HUES48 (cell line): Measurements from ENCODE around the gene ALKBH4.
"Not testable (repeated sequence)": the region's sequence is repeated elsewhere in the genome, so short reads cannot be mapped to it uniquely, and the experiment has no call there.

ENCODE experiments used
- H3K27ac ChIP-seq: one replicate; pipeline ENCODE4 v1.7.0; 2013; ENCODE audit warnings: low read depth, low read length, inconsistent platforms
- H3K27me3 ChIP-seq: 2 replicates; pipeline ENCODE4 v1.6.1; 2013; ENCODE audit warnings: mild to moderate bottlenecking, low read length; ENCODE audit not compliant: control insufficient read depth, insufficient read depth
- H3K36me3 ChIP-seq: 2 replicates; pipeline ENCODE4 v1.6.1; 2013; ENCODE audit warnings: low read length; ENCODE audit not compliant: control insufficient read depth, insufficient read depth
- H3K4me1 ChIP-seq: 2 replicates; pipeline ENCODE4 v1.6.1; 2013; ENCODE audit warnings: mild to moderate bottlenecking, low read length; ENCODE audit not compliant: control insufficient read depth, insufficient read depth
- H3K4me3 ChIP-seq: 2 replicates; pipeline ENCODE4 v1.5.1; 2013; ENCODE audit warnings: mild to moderate bottlenecking, low read depth, low read length
- H3K9ac ChIP-seq: 2 replicates; pipeline ENCODE4 v1.6.1; 2013; ENCODE audit warnings: mild to moderate bottlenecking, low read depth, low read length, moderate library complexity
- H3K9me3 ChIP-seq: 2 replicates; pipeline ENCODE4 v1.6.1; 2013; ENCODE audit warnings: low read length; ENCODE audit not compliant: control insufficient read depth, insufficient read depth

The ALKBH4 gene

GRCh38 chr7:102474116-102474515 is 9.5 kb upstream of the ALKBH4 start:
- H3K36me3 ChIP-seq, result peaks cover 34% of the 10 kb centered on the region

GRCh38 chr7:102473271-102473991 is 8.8 kb upstream of the ALKBH4 start:
- Histone ChIP-seq H3K9me3 (no peaks in the 10 kb centered on the region), H3K4me1 (no peaks in the 10 kb centered on the region), H3K9ac (no peak overlapping the region), H3K36me3 (peaks cover 38% of the 10 kb centered on the region), H3K27ac (no peak overlapping the region), H3K4me3 (no peak overlapping the region), H3K27me3 (no peaks in the 10 kb centered on the region)

More at GRCh38 chr7:102474116-102474515, 9.5 kb upstream of the ALKBH4 start:
- H3K9ac ChIP-seq, H3K27ac ChIP-seq, H3K4me3 ChIP-seq, H3K27me3 ChIP-seq, H3K4me1 ChIP-seq, H3K9me3 ChIP-seq: not testable (repeated sequence)

- H3K4me1 ChIP-seq, result no peaks in the 10 kb centered on the region
- peaks cover 48% of the 10 kb centered on the region for H3K36me3 ChIP-seq
- no peak overlapping the region for H3K4me3 ChIP-seq
- H3K9ac ChIP-seq, result no peak overlapping the region
- H3K27ac ChIP-seq, result no peak overlapping the region
- H3K27me3 ChIP-seq, result no peaks in the 10 kb centered on the region
- H3K9me3 ChIP-seq, result no peaks in the 10 kb centered on the region
These were observed 7.7 kb upstream of the ALKBH4 start for GRCh38 chr7:102472126-102473041.

GRCh38 chr7:102471791-102472125 is 7.1 kb upstream of the ALKBH4 start:
- Histone ChIP-seq H3K9me3 (no peaks in the 10 kb centered on the region), H3K4me1 (no peaks in the 10 kb centered on the region), H3K4me3 (no peak overlapping the region), H3K27me3 (no peaks in the 10 kb centered on the region), H3K27ac (no peak overlapping the region), H3K9ac (no peak overlapping the region), H3K36me3 (peaks cover 48% of the 10 kb centered on the region)

GRCh38 chr7:102469972-102470825 is 5.5 kb upstream of the ALKBH4 start:
- Histone ChIP-seq H3K9me3 (no peaks in the 10 kb centered on the region), H3K36me3 (peaks cover 48% of the 10 kb centered on the region), H3K27ac (no peak overlapping the region), H3K27me3 (no peaks in the 10 kb centered on the region), H3K9ac (no peak overlapping the region), H3K4me3 (no peak overlapping the region), H3K4me1 (no peaks in the 10 kb centered on the region)

GRCh38 chr7:102469351-102469971 is 4.8 kb upstream of the ALKBH4 start:
- H3K27ac ChIP-seq, result no peak overlapping the region
- H3K9me3 ChIP-seq, result no peaks in the 10 kb centered on the region
- H3K4me3 ChIP-seq, result no peak overlapping the region
- no peaks in the 10 kb centered on the region for H3K4me1 ChIP-seq
- H3K36me3 ChIP-seq, result peaks cover 48% of the 10 kb centered on the region
- H3K9ac ChIP-seq, result no peak overlapping the region
- no peaks in the 10 kb centered on the region for H3K27me3 ChIP-seq

- Histone ChIP-seq H3K4me1 (no peaks in the 10 kb centered on the region), H3K4me3 (no peak overlapping the region), H3K36me3 (peaks cover 46% of the 10 kb centered on the region), H3K27me3 (no peaks in the 10 kb centered on the region), H3K9me3 (no peaks in the 10 kb centered on the region), H3K27ac (no peak overlapping the region), H3K9ac (no peak overlapping the region)
These were observed 4.1 kb upstream of the ALKBH4 start for GRCh38 chr7:102468478-102469350.

- no peaks in the 10 kb centered on the region for H3K9me3 ChIP-seq
- H3K27ac ChIP-seq, result no peak overlapping the region
- H3K4me3 ChIP-seq, result no peak overlapping the region
- H3K27me3 ChIP-seq, result no peaks in the 10 kb centered on the region
- H3K9ac ChIP-seq, result no peak overlapping the region
- H3K4me1 ChIP-seq, result no peaks in the 10 kb centered on the region
- H3K36me3 ChIP-seq, result peaks cover 37% of the 10 kb centered on the region
These were observed 3.2 kb upstream of the ALKBH4 start for GRCh38 chr7:102467581-102468477.

GRCh38 chr7:102466097-102466496 is 1.4 kb upstream of the ALKBH4 start:
- no peaks in the 10 kb centered on the region for H3K4me1 ChIP-seq
- no peaks in the 10 kb centered on the region for H3K9me3 ChIP-seq
- H3K27ac ChIP-seq, result no peak overlapping the region
- H3K27me3 ChIP-seq, result no peaks in the 10 kb centered on the region
- no peak overlapping the region for H3K9ac ChIP-seq
- H3K4me3 ChIP-seq, result 0 out of 2 replicates have a peak overlapping the region, but pooled peaks have one; percentile 84
- peaks cover 34% of the 10 kb centered on the region for H3K36me3 ChIP-seq
